K562 (cell line): Measurements from ENCODE around the gene TTLL12. TPM values are rescaled to one million over a fixed set of nuclear protein-coding genes. Genes with fewer than 3 reads are reported as not detected.
A peak's percentile ranks its signal among the peaks of the same experiment; 100 is the strongest.

Experiments
- ATAC-seq: fragments of 200-7000 bp; cut with Tn5 transposase; 3 replicates; pipeline ENCODE4 v1.9.1; 2020; ENCODE audit warnings: moderate library complexity
- BruUV-seq: library from RNA; stranded (reverse); fragments of 400-500 nt; replicated peaks from 2 replicates; lab custom pipeline; 2021; lab: Mats Ljungman, UMichigan
- CTCF ChIA-PET: fragments of 300-600 bp; formaldehyde crosslinking; extraction: SDS; loops from one replicate; lab custom pipeline; 2021; ENCODE audit warnings: low intra/inter-chr PET ratio; lab: Yijun Ruan, JAX
- POLR2A ChIA-PET: fragments of 300-600, 350-650 bp; sonication (Branson Sonifier 250); formaldehyde crosslinking; extraction: SDS; loops from one replicate; lab custom pipeline; 2021; ENCODE audit warnings: antibody characterized with exemption, inconsistent platforms; lab: Yijun Ruan, JAX
- DNase-seq, 4 experiments: peaks; one replicate each; pipeline versions ENCODE4 v3.0.0 to v3.0.0-alpha.2; 2011 to 2018; ENCODE audit warnings: low spot score in 3 of 4, mixed read lengths in 3 of 4; ENCODE audit errors: extremely low read depth in 1 of 4
- FAIRE-seq: peaks from 2 replicates; lab custom pipeline; 2011; peaks lifted over from hg19 to GRCh38; lab: Jason Lieb, UNC
- H2AFZ ChIP-seq: 2 replicates; pipeline ENCODE4 v1.6.0; 2011; ENCODE audit warnings: low read depth, low read length, control low read depth, inconsistent platforms
- H3K27ac ChIP-seq: fragments of 200-600 bp; 3 replicates; pipeline ENCODE4 v1.8.0; 2011; ENCODE audit warnings: low read depth, mild to moderate bottlenecking, control low read depth, inconsistent platforms, low read length, moderate library complexity, mixed read lengths; ENCODE audit errors: extremely low read depth
- H3K27me3 ChIP-seq, 2 experiments: fragments of 300-600 bp in 1 of 2; 2 replicates in 1 of 2; 3 replicates in 1 of 2; pipeline versions ENCODE4 v1.6.0 to v1.8.0; 2011; ENCODE audit warnings: inconsistent platforms in 2 of 2, low read length in 2 of 2, mild to moderate bottlenecking in 1 of 2, mixed read lengths in 1 of 2, moderate library complexity in 1 of 2; ENCODE audit not compliant: control insufficient read depth in 2 of 2, insufficient read depth in 2 of 2
- H3K36me3 ChIP-seq: fragments of 300-600 bp; 3 replicates; pipeline ENCODE4 v1.8.0; 2011; ENCODE audit warnings: mild to moderate bottlenecking, low read length, inconsistent platforms; ENCODE audit not compliant: control insufficient read depth, insufficient read depth
- H3K4me1 ChIP-seq, 2 experiments: fragments of 200-600 bp in 1 of 2; replicated peaks in 1 of 2; 2 replicates in 1 of 2; 3 replicates in 1 of 2; pipeline versions ENCODE4 v1.5.1 to v1.8.0; 2011; ENCODE audit warnings: inconsistent platforms in 2 of 2, low read length in 2 of 2, mild to moderate bottlenecking in 1 of 2, mixed read lengths in 1 of 2, moderate library complexity in 1 of 2; ENCODE audit not compliant: control insufficient read depth in 2 of 2, insufficient read depth in 2 of 2
- H3K4me2 ChIP-seq: 2 replicates; pipeline ENCODE4 v1.6.1; 2011; ENCODE audit warnings: low read length, control low read depth, inconsistent platforms, mixed read lengths; ENCODE audit not compliant: insufficient read depth
- H3K4me3 ChIP-seq: fragments of 200-600 bp; sonication (generic), shearing (Covaris generic); 2 replicates; pipeline ENCODE4 v1.5.1; 2016; ENCODE audit warnings: control low read depth, inconsistent platforms
- H3K79me2 ChIP-seq: fragments of 200-600 bp; 3 replicates; pipeline ENCODE4 v1.8.0; 2011; ENCODE audit warnings: low read length, inconsistent platforms; ENCODE audit not compliant: control insufficient read depth, insufficient read depth
- H3K9ac ChIP-seq, 2 experiments: 2 replicates each; pipeline versions ENCODE4 v1.6.0 to v1.6.1; 2011; ENCODE audit warnings: low read depth in 2 of 2, low read length in 2 of 2, control low read depth in 1 of 2, inconsistent platforms in 1 of 2, mild to moderate bottlenecking in 1 of 2, mixed read lengths in 1 of 2; ENCODE audit not compliant: insufficient read depth in 1 of 2
- H3K9me1 ChIP-seq: one replicate; pipeline ENCODE4 v1.6.0; 2011; ENCODE audit warnings: inconsistent platforms, mild to moderate bottlenecking, low read length, moderate library complexity; ENCODE audit not compliant: control insufficient read depth, insufficient read depth
- H3K9me3 ChIP-seq: replicated peaks from 2 replicates; pipeline ENCODE4 v1.5.1; 2011; ENCODE audit warnings: low read depth, low read length, inconsistent platforms; ENCODE audit not compliant: control insufficient read depth, insufficient read depth
- H4K20me1 ChIP-seq: replicated peaks from 2 replicates; pipeline ENCODE4 v1.6.1; 2011; ENCODE audit warnings: low read length, inconsistent platforms, mixed read lengths; ENCODE audit not compliant: control insufficient read depth, insufficient read depth
- JUN ChIP-seq, 2 experiments: sonication (generic) in 1 of 2; formaldehyde crosslinking in 1 of 2; IDR thresholded peaks; 2 replicates each; pipeline versions ENCODE4 v1.6.1 to v1.8.0; 2012 to 2022; ENCODE audit warnings: borderline replicate concordance in 2 of 2, mild to moderate bottlenecking in 2 of 2, improper control_type of control experiment in 1 of 2, low read depth in 1 of 2, low read length in 1 of 2, missing genetic modification reagents in 1 of 2
- KAT7 ChIP-seq: sonication (generic); formaldehyde crosslinking; IDR thresholded peaks from 2 replicates; pipeline ENCODE4 v1.8.0; 2022; ENCODE audit warnings: missing genetic modification reagents, mild to moderate bottlenecking, borderline replicate concordance
- MYNN ChIP-seq, 2 experiments: sonication (generic); formaldehyde crosslinking in 1 of 2; IDR thresholded peaks; 2 replicates each; pipeline versions ENCODE4 v1.5.0 to v1.6.1; 2016 to 2020; ENCODE audit warnings: antibody characterized with exemption in 1 of 2, missing genetic modification reagents in 1 of 2
- RBFOX2 ChIP-seq: fragments of 200-400 bp; formaldehyde crosslinking; IDR thresholded peaks from 2 replicates; pipeline ENCODE4 v1.6.1; 2017; ENCODE audit warnings: low read depth, mild to moderate bottlenecking, low read length, moderate library complexity
- WGBS: fragments of 100-300 bp; shearing (Covaris generic); methylation state at CpG from one replicate; pipeline ENCODE4 v1.1.6; 2016; ENCODE audit warnings: low coverage, mixed read lengths; ENCODE audit not compliant: insufficient coverage; ENCODE audit errors: missing lambda C conversion rate; 5-methylcytosine and 5-hydroxymethylcytosine counted together
- in situ Hi-C: fragments of 300-500 bp; cut with MboI; formaldehyde crosslinking; loops from 4 replicates; pipeline ENCODE4 v1.15.0; 2018; ENCODE audit warnings: inconsistent platforms, mixed read lengths
- intact Hi-C: fragments of 100-400 bp; cut with micrococcal nuclease; formaldehyde crosslinking; loops from 2 replicates; pipeline ENCODE4 v1.14.2; 2022
- polyA plus RNA-seq, 8 experiments: library from polyadenylated mRNA; depleted of rRNA in 4 of 8; stranded (reverse) in 5 of 8; unstranded in 3 of 8; fragments of >200 nt; fragmentation: Nextera tagmentation in 2 of 8; fragmentation: Illumina TruSeq in 1 of 8; extraction: Ambion mirVana in 2 of 8; extraction: Trizol in 1 of 8; gene quantifications; 2 replicates each; pipeline versions ENCODE4 v1.2.1 to v1.2.3, GENCODE V29; 2011 to 2014; ENCODE audit warnings: inconsistent platforms in 1 of 8, missing spikeins in 1 of 8
- total RNA-seq, 7 experiments: library from RNA; depleted of rRNA in 6 of 7; stranded (reverse); fragments of >200 nt in 6 of 7; fragmentation: Illumina TruSeq in 2 of 7; extraction: Trizol in 2 of 7; gene quantifications; 2 replicates each; pipeline versions ENCODE4 v1.2.1 to v1.2.3, GENCODE V29; 2011 to 2021; ENCODE audit warnings: low replicate concordance in 1 of 7
- TF ChIP-seq, protein P1 (sequence below): fragments of 250-450 bp; sonication (Bioruptor Pico); IDR thresholded peaks from 2 replicates; pipeline ENCODE4 v1.9.0; 2021; ENCODE audit warnings: mild to moderate bottlenecking, inconsistent platforms

TTLL12 gene
- total and polyA plus RNA-seq, 9 of the 15 experiments (the other 6 are each of a cell fraction or from before 2014, with no cell fraction given): 1.3 to 128 (median 43.0) TPM

DNA sequence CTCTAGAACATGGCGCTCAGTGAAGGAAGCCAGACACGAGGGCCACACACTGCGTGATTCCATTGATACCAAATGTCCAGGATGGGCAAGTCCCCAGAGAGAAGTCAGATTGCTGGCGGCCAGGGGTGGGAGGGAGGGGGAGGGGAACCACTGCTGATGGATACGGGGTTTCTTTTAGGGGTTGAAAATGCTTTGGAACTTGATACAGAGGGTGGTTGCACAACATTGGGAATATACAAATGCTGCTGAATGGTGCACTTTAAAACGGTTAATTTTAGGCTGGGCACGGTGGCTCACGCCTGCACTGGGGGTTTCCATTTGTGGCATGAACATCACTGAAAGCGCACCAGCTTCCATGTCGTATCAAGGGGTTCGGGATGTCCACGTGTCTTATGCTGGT lies 30.5 kb downstream of the TTLL12 start:
- Histone ChIP-seq H3K9ac (0 out of 4 replicates have a peak overlapping the region, but pooled peaks of 1 of the 2 experiments have one; percentile 35), H3K9me1 (no peaks in the 10 kb centered on the region), H3K36me3 (peaks cover 9% of the 10 kb centered on the region; the same call in 1 of the 3 replicates), H3K4me3 (no peak overlapping the region), H3K4me1 (peaks cover 0 to 46% of the 10 kb centered on the region in 2 experiments; a peak in 3 of 5 replicates), H3K27ac (no peak overlapping the region), H3K9me3 (no peaks in the 10 kb centered on the region), H3K79me2 (peaks cover 31% of the 10 kb centered on the region), H3K4me2 (no peak overlapping the region), H2AFZ (no peak overlapping the region), H3K27me3 (no peaks in the 10 kb centered on the region), H4K20me1 (0 out of 2 replicates have a peak, but pooled peaks cover 3% of the 10 kb centered on the region)
- peak; percentile 5; the same call in 1 of the 2 replicates for TF ChIP-seq RBFOX2
- no peak for TF ChIP-seq MYNN (IDR thresholded peaks at IDR 0.05)
- TF ChIP-seq MYNN (CRISPR knock-in tag; IDR thresholded peaks at IDR 0.05): no peak
- DNase-seq (no peak), FAIRE-seq (no peak), ATAC-seq (no peak)
- intact Hi-C loops: no loop called here
- BruUV-seq: no TSS peak
- POLR2A ChIA-PET: no interaction called here
- in situ Hi-C loops: no loop called here
- WGBS: 80% methylated on average over 8 of the region's 12 CpGs
- CTCF ChIA-PET: no interaction called here

- POLR2A ChIA-PET: no interaction called here
Observed at GRCh38 chr22:43155789-43156188, 31.1 kb downstream of the TTLL12 start.

More at GRCh38 chr22:43155789-43156188, 31.1 kb downstream of the TTLL12 start:
- H4K20me1 ChIP-seq: 0 out of 2 replicates have a peak, but pooled peaks cover 3% of the 10 kb centered on the region
- H3K4me1 ChIP-seq: peaks cover 0 to 52% of the 10 kb centered on the region in 2 experiments; a peak in 3 of 5 replicates
- no peak overlapping the region for H3K27ac ChIP-seq
- TF ChIP-seq, protein P1, sequence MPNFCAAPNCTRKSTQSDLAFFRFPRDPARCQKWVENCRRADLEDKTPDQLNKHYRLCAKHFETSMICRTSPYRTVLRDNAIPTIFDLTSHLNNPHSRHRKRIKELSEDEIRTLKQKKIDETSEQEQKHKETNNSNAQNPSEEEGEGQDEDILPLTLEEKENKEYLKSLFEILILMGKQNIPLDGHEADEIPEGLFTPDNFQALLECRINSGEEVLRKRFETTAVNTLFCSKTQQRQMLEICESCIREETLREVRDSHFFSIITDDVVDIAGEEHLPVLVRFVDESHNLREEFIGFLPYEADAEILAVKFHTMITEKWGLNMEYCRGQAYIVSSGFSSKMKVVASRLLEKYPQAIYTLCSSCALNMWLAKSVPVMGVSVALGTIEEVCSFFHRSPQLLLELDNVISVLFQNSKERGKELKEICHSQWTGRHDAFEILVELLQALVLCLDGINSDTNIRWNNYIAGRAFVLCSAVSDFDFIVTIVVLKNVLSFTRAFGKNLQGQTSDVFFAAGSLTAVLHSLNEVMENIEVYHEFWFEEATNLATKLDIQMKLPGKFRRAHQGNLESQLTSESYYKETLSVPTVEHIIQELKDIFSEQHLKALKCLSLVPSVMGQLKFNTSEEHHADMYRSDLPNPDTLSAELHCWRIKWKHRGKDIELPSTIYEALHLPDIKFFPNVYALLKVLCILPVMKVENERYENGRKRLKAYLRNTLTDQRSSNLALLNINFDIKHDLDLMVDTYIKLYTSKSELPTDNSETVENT (CRISPR knock-in tag): no peak
- no peak for TF ChIP-seq KAT7 (CRISPR knock-in tag)
- TF ChIP-seq JUN (IDR thresholded peaks at IDR 0.05; ENCODE audit: borderline replicate concordance, low read depth, low read length): no peak
- TF ChIP-seq JUN (CRISPR knock-in tag; IDR thresholded peaks at IDR 0.05; ENCODE audit: borderline replicate concordance): no peak
- H3K9me1 ChIP-seq: no peaks in the 10 kb centered on the region
- H3K4me3 ChIP-seq: no peak overlapping the region
- no peak overlapping the region for H2AFZ ChIP-seq
- in situ Hi-C loops (no loop called here), intact Hi-C loops (no loop called here)
- DNase-seq (no peak), ATAC-seq (no peak), FAIRE-seq (no peak)
- no peaks in the 10 kb centered on the region for H3K9me3 ChIP-seq
- H3K36me3 ChIP-seq: peaks cover 6% of the 10 kb centered on the region; the same call in 1 of the 3 replicates
- WGBS: 78% methylated on average over 4 of the region's 5 CpGs
- H3K79me2 ChIP-seq: peaks cover 31% of the 10 kb centered on the region
- CTCF ChIA-PET: no interaction called here
- no peaks in the 10 kb centered on the region for H3K27me3 ChIP-seq
- H3K4me2 ChIP-seq: no peak overlapping the region
- no TSS peak for BruUV-seq
- H3K9ac ChIP-seq: no peak overlapping the region
